ENCODE measurements around the gene DNAJC15. TPM values are rescaled to one million over a fixed set of nuclear protein-coding genes. Genes with fewer than 3 reads are reported as not detected.

The DNAJC15 gene
- total RNA-seq, 2 experiments from 2014 or later = 2.2 TPM; not detected in 1

DNA sequence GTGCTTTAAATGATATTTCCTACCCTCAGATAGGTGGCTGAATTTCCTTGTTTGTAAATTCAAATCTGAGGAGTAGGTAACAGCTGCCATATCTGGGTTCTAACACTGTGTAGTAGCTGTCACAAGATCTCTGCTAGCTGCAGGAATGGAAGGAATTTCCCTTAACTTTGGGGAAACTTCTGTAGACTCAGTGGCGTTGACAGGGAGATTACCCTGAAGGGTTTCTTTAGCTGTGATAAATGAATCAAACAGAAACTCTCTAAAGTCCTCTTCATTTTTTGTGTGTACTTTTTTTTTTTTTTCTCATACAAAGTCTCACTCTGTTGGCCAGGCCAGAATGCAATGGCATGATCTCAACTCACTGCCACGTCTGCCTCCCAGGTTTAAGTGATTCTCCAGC, 26.0 kb upstream of the DNAJC15 start:
- Histone ChIP-seq H3K9me3 (ENCODE audit: low read length) (no peaks in the 10 kb centered on the region), H3K79me2 (ENCODE audit: insufficient read depth, low read depth, low read length) (no peaks in the 10 kb centered on the region), H3K4me2 (ENCODE audit: low read length) (no peak overlapping the region), H4K20me1 (ENCODE audit: insufficient read depth, low read length) (no peaks in the 10 kb centered on the region), H3K27ac (ENCODE audit: low read depth, low read length, poor library complexity, severe bottlenecking) (no peak overlapping the region), H3K9me2 (ENCODE audit: insufficient read depth, low read length) (no peaks in the 10 kb centered on the region), H3K4me3 (ENCODE audit: low read depth, low read length, poor library complexity, severe bottlenecking) (no peak overlapping the region), H3K36me3 (ENCODE audit: insufficient read depth, low read length) (no peaks in the 10 kb centered on the region), H3K4me1 (ENCODE audit: insufficient read depth, low read length, poor library complexity, severe bottlenecking) (peaks cover 7% of the 10 kb centered on the region), H2AFZ (ENCODE audit: low read length) (no peak overlapping the region)
- ChIA-PET POLR2A (interaction anchor here (0.9 to 1.0 kb wide), 2 partner anchors 10 to 22 kb away, joined by 3 read pairs; no protein-coding TSS in a partner anchor), CTCF (ENCODE audit: unreplicated experiment) (no interaction called here)
- no TSS peak for BruUV-seq (replicated peaks)
- TF ChIP-seq EZH2phosphoT487 (IDR thresholded peaks at IDR 0.05; ENCODE audit: borderline replicate concordance, low read depth, low read length) = no peak
- intact Hi-C loops (cut with micrococcal nuclease; ENCODE audit: unreplicated experiment) = no loop called here
- no peak for DNase-seq (ENCODE audit: low spot score)

DNA sequence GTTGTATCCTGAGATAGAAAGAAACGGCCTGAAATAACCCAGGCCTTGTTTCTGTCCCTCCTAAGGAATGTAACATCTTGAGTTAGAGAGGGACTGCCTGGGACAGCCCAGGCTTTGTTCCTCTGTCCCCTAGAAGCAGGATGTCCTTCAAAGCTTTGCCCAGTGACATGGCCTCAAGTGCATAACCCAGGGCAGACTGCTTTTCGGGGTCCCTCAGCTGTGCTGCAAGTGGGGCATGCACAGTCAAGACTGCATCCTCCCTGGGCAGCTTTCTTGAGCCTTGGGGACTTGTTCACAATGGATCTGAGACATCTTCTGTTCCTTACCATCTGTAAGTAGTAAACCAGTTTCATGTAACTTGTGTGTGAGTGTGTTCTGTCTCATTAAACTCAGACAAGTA, 23.9 kb upstream of the DNAJC15 start:
- intact Hi-C loops (cut with micrococcal nuclease; ENCODE audit: unreplicated experiment) = no loop called here
- POLR2A ChIA-PET = interaction anchor here (0.6 kb wide), 1 partner anchor 11 kb away, joined by 5 read pairs; no protein-coding TSS in a partner anchor
- Histone ChIP-seq H3K4me1 (ENCODE audit: insufficient read depth, low read length, poor library complexity, severe bottlenecking) (no peaks in the 10 kb centered on the region), H4K20me1 (ENCODE audit: insufficient read depth, low read length) (no peaks in the 10 kb centered on the region), H3K9me3 (ENCODE audit: low read length) (no peaks in the 10 kb centered on the region), H3K9me2 (ENCODE audit: insufficient read depth, low read length) (no peaks in the 10 kb centered on the region), H3K27ac (ENCODE audit: low read depth, low read length, poor library complexity, severe bottlenecking) (no peak overlapping the region), H3K4me3 (ENCODE audit: low read depth, low read length, poor library complexity, severe bottlenecking) (no peak overlapping the region), H3K36me3 (ENCODE audit: insufficient read depth, low read length) (no peaks in the 10 kb centered on the region), H3K79me2 (ENCODE audit: insufficient read depth, low read depth, low read length) (no peaks in the 10 kb centered on the region), H2AFZ (ENCODE audit: low read length) (no peak overlapping the region), H3K4me2 (ENCODE audit: low read length) (no peak overlapping the region)
- no peak for TF ChIP-seq EZH2phosphoT487 (IDR thresholded peaks at IDR 0.05; ENCODE audit: borderline replicate concordance, low read depth, low read length)
- no peak for TF ChIP-seq CTCF (conservative IDR thresholded peaks at IDR 0.05; ENCODE audit: low read length)
- no TSS peak for BruUV-seq (replicated peaks)
- CTCF ChIA-PET (ENCODE audit: unreplicated experiment) = no interaction called here
- no peak for DNase-seq (ENCODE audit: low spot score)

- ChIA-PET CTCF (ENCODE audit: unreplicated experiment) (no interaction called here), POLR2A (no interaction called here)
- no peaks in the 10 kb centered on the region for H4K20me1 ChIP-seq (ENCODE audit: insufficient read depth, low read length)
- H2AFZ ChIP-seq (ENCODE audit: low read length) = no peak overlapping the region
- no peaks in the 10 kb centered on the region for H3K36me3 ChIP-seq (ENCODE audit: insufficient read depth, low read length)
- H3K79me2 ChIP-seq (ENCODE audit: insufficient read depth, low read depth, low read length) = no peaks in the 10 kb centered on the region
- no peaks in the 10 kb centered on the region for H3K4me1 ChIP-seq (ENCODE audit: insufficient read depth, low read length, poor library complexity, severe bottlenecking)
- no peak for DNase-seq (ENCODE audit: low spot score)
- H3K4me2 ChIP-seq (ENCODE audit: low read length) = no peak overlapping the region
- no peak overlapping the region for H3K27ac ChIP-seq (ENCODE audit: low read depth, low read length, poor library complexity, severe bottlenecking)
- no peak overlapping the region for H3K4me3 ChIP-seq (ENCODE audit: low read depth, low read length, poor library complexity, severe bottlenecking)
- no peaks in the 10 kb centered on the region for H3K9me3 ChIP-seq (ENCODE audit: low read length)
- H3K9me2 ChIP-seq (ENCODE audit: insufficient read depth, low read length) = no peaks in the 10 kb centered on the region
- intact Hi-C loops (cut with micrococcal nuclease; ENCODE audit: unreplicated experiment) = no loop called here
- TF ChIP-seq CTCF (conservative IDR thresholded peaks at IDR 0.05; ENCODE audit: low read length) = no peak
- BruUV-seq (replicated peaks) = no TSS peak
These were observed 22.7 kb upstream of the DNAJC15 start for GRCh38 chr13:43000676-43001075.
